Right ventricle myocardium inferior (tissue), 1 donor: ENCODE data around the gene GUCY2D. TPM values are rescaled to one million over a fixed set of nuclear protein-coding genes. Genes with fewer than 3 reads are reported as not detected.

ENCODE experiments used
- ATAC-seq: fragments of 200-7000 bp; cut with Tn5 transposase; one replicate; pipeline ENCODE4 v1.9.1; 2020; ENCODE audit warnings: mild to moderate bottlenecking, moderate library complexity
- DNase-seq: peaks from one replicate; pipeline ENCODE4 v3.0.0; 2021; ENCODE audit errors: missing footprints
- intact Hi-C: fragments of 100-400 bp; cut with DNase I; formaldehyde crosslinking; loops from one replicate; pipeline ENCODE4 v1.11.0; 2022
- total RNA-seq: library from RNA; stranded (reverse); fragmentation: NEBNext Ultra II Directional; extraction: Animal tissue kit (Norgen Biotek cat#: 25700); gene quantifications from one replicate; pipeline ENCODE4 v1.2.1, GENCODE V29; 2021
- donor health status: DM: no; HTN: yes; CAD: no; lungs with severe emphysema.

GUCY2D gene
- total RNA-seq, 1 donor from 2014 or later: 0.35 TPM

- intact Hi-C loops: no loop called here
- DNase-seq (no peak), ATAC-seq (no peak)
Observed at GRCh38 chr17:8032442-8032841, 30.0 kb downstream of the GUCY2D start.

GRCh38 chr17:8038954-8039610 lies 36.7 kb downstream of the GUCY2D start, which contains the start of gene ALOX15B:
Gene ALOX15B, plus strand, starts transcription at chr17:8039059. Its CDS starts 97 bp downstream, at chr17:8039156.
- intact Hi-C loops: no loop called here
- ATAC-seq: no peak

GRCh38 chr17:8039611-8040168 lies 37.3 kb downstream of the GUCY2D start:
- ATAC-seq (no peak), DNase-seq (no peak)
- intact Hi-C loops: loop anchor here (5.0 kb wide), 2 partner anchors 52 to 177 kb away; no protein-coding TSS in a partner anchor

More at GRCh38 chr17:8038954-8039610, 36.7 kb downstream of the GUCY2D start, which contains the start of gene ALOX15B:
- DNase-seq: no peak

DNA sequence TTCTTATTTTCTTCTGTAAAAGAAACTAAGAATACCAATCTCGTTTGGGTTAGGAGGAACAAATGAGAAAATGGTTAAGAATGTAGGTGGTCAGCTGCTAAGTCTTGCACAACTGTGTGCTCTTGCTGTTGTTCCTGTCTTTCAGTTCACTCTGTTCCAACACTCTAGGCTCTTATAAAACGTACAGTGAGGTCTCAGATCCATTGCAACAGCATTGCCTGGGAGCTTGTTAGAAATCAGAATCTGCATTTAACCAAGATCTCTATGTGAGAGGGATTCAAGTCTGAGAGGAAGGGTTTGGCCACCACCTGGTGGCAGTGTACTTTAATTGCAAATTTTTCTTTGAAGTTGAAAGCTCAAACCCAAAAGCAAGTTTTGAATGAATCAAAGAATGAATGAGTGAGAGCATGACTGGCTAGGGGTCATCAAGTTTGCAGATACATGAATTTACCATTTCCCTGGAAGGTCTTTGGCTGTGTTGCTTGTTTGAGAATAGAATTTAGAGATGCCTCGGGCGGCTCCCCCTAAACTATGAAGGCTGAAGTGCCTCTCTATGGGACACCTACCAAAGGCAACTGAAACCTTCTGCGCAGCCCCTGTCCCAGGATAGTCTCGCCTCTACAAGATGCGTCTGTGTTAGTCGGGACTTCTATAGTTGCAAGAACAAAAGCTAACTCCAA lies 39.0 kb downstream of the GUCY2D start:
- no peak for DNase-seq
- intact Hi-C loops: loop anchor here (1.0 to 5.0 kb wide), 3 partner anchors 54 to 179 kb away; no protein-coding TSS in a partner anchor

DNA sequence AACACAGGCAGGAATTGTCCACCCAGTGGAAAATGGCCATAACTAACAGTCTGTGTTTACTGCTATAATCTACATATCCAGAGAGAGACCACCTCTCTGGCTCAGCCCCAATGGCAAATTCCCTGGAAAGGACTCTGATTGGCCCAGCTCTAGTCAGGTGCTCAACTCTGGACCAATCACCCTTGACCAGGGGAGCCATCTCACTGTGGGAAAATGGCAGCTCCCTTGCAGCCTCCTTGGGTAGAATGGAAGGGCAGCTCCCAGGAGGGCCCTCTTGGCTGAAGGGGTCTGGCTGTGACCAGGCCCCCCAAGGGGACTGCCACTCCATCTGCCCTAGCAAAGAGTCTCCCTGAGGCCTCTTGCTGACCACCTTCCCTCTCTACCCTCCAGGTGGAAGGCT lies 39.6 kb downstream of the GUCY2D start:
- intact Hi-C loops: loop anchor here (1.0 to 5.0 kb wide), 3 partner anchors 55 to 180 kb away; no protein-coding TSS in a partner anchor
- ATAC-seq: no peak
- DNase-seq: no peak

More for the DNA sequence above, 39.0 kb downstream of the GUCY2D start:
- ATAC-seq: peak; percentile 79

GRCh38 chr17:8044819-8045810 lies 42.7 kb downstream of the GUCY2D start:
- DNase-seq (no peak), ATAC-seq (no peak)
- intact Hi-C loops: loop anchor here (2.0 to 5.0 kb wide), 3 partner anchors 34 to 183 kb away; no protein-coding TSS in a partner anchor

- intact Hi-C loops: no loop called here
- ATAC-seq (no peak), DNase-seq (no peak)
Observed at GRCh38 chr17:8046306-8046928, 44.0 kb downstream of the GUCY2D start.

DNA sequence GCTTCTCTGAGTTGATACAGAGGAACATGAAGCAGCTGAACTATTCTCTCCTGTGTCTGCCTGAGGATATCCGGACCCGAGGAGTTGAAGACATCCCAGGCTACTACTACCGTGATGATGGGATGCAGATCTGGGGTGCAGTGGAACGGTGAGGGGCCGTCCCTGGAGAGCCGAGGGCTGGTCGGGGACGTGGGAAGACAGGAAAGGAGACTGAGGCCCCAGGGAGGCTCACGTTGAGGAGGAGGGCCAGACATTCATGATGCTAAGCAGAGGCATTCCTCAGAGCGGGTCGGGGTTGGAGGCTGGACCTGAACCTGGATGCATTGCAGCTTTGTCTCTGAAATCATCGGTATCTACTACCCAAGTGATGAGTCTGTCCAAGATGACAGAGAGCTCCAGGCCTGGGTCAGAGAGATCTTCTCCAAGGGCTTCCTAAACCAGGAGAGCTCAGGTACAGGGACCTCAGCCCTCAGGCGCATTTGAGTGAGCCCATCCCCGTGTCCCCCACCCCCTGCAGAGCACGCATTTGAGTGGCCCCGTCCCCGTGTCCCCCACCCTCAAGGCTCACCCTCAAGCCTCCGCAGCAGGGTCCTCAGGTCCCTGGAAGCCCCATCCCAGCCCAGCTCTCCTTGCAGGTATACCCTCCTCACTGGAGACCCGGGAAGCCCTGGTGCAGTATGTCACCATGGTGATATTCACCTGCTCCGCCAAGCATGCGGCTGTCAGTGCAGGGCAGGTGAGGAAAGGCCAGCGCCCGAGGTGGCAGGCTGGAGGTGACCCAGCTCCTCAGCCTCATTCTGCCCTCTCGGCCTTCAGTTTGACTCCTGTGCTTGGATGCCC lies 44.7 kb downstream of the GUCY2D start:
- intact Hi-C loops: no loop called here
- ATAC-seq: no peak
- no peak for DNase-seq

- ATAC-seq: no peak
- DNase-seq: no peak
- intact Hi-C loops: no loop called here
Observed at GRCh38 chr17:8047769-8048110, 45.3 kb downstream of the GUCY2D start.

DNA sequence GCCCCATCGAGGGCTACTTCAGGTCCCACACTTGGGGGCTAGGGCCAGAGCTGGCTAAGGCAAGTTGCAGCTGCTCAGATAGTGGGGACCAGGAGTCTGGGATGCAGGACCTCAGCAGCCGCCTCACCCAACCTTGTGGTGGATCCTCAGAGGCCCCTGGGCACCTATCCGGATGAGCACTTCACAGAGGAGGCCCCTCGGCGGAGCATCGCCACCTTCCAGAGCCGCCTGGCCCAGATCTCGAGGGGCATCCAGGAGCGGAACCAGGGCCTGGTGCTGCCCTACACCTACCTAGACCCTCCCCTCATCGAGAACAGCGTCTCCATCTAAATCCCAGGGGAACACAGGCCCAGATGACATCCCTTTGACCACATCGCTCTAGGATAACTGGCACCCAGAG lies 45.8 kb downstream of the GUCY2D start:
- DNase-seq (no peak), ATAC-seq (no peak)
- intact Hi-C loops: no loop called here

GRCh38 chr17:8048736-8049135 lies 46.3 kb downstream of the GUCY2D start:
- no peak for DNase-seq
- no peak for ATAC-seq
- intact Hi-C loops: no loop called here

DNA sequence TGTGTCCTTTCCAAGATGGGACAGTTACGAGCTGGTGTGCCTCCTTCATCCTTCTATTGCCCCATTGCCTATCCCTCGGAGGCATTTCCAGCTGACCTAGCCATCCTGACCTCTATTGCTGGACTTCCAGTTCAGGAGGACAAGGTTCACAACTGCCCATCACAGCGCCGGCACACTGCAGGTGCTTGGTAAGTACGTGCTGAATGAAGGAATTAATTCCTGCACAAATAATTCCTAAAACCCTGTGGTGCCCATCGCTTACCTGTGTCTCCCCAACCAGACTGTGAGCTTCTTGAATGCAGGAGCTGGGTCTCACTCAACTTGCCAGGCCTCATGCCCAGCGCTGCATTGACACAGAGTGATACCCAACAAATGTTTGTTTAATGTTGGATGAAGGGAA lies 49.4 kb downstream of the GUCY2D start:
- DNase-seq (no peak), ATAC-seq (no peak)
- intact Hi-C loops: no loop called here

DNA sequence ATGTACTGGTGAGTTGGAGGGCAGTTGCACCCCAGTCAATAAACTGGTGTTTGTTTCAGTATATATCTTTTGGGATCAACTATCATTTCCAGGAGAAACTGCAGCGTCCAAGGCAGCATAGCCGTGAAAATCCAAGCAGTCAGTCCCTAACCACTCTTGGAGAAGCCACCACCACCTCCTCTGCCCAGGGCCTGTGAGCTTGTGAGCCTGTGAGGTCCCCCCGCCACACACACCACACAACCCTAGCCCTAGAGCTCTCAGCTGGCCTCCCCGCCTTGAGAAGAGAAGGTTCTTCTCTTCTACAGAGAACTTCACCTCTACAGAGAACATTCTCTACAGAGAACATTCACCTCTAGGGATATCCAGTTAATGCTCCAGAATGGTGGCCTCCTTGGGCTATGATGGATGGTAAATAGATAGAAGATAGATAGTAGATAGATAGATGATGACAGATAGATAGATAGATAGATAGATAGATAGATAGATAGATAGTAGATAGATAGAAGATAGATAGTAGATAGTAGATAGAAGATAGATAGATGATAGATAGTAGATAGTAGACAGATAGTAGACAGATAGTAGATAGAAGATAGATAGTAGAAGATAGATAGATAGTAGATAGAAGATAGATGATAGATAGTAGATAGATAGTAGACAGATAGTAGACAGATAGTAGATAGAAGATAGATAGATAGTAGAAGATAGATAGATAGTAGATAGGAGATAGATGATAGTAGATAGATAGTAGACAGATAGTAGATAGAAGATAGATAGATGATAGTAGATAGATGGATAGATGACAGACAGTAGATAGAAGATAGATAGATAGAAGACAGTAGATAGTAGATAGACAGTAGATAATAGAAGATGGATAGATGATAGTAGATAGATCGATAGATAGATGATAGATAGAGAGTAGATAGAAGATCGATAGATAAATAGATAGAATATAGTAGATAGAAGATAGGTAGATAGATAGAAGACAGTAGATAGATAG lies 50.1 kb downstream of the GUCY2D start:
- DNase-seq (no peak), ATAC-seq (no peak)
- intact Hi-C loops: no loop called here

DNA sequence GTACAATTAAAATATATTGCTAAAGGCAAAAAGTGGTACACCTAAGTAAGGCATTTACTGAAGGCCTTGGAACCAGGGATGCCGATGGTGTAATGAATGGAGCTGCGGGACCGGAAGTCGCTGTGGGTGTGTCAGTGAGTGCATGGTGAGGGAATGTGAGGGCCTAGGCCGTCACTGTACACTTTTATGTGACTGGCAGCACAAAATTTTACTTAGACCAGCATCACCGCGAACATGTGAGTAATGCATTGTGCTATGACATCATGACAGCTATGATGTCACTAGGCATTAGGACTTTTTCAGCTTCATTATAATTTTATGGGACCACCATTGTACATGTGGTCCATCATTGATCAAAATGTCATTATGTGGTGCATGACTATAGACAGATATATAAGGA lies 51.2 kb downstream of the GUCY2D start:
- ATAC-seq: no peak

DNA sequence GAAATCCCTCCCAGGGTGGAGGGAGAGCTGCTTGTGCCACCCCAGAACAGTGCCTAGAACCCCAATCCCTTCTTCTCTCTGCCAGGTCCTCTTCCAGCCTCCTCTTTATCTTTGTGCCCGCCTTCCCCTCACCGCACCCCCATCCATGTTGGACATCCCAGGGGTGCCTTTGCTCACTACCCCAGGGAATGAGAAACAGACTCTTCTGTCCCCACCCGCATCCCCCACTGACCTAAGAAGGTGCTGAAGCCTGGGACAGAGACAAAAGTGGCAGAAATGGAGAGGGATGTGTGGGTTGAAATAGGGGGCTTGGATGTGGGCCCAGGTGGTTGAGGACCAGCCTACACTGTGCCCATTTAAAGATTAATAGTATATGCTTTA lies 53.4 kb downstream of the GUCY2D start:
- DNase-seq (no peak), ATAC-seq (no peak)

More for the DNA sequence above, 51.2 kb downstream of the GUCY2D start:
- intact Hi-C loops: no loop called here
- no peak for DNase-seq

More for the DNA sequence above, 53.4 kb downstream of the GUCY2D start:
- intact Hi-C loops: loop anchor here (5.0 kb wide), 2 partner anchors 64 to 144 kb away; no protein-coding TSS in a partner anchor
